ENCODE data around the gene WHRN.

DNA sequence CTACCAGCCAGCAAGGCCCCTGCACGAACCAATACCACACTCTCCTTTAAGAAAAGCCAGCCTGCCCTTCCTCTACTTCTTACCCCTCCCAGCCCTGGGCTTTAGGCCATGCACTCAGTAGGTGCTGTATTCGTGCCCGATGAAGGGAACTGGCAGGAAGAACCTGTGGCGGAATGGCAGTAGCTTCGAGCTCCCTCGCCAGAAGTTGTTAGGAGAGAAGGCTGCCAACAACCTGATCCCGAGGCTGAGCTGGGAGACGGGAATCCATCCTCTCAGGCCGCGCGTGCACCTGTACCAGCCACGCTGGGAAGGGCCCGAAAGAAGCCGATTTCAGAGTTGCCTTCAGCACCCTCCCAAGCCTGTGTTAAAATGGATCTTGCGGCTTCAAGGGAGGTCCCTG, 72.2 kb downstream of the WHRN start:
- TF ChIP-seq, protein P1, sequence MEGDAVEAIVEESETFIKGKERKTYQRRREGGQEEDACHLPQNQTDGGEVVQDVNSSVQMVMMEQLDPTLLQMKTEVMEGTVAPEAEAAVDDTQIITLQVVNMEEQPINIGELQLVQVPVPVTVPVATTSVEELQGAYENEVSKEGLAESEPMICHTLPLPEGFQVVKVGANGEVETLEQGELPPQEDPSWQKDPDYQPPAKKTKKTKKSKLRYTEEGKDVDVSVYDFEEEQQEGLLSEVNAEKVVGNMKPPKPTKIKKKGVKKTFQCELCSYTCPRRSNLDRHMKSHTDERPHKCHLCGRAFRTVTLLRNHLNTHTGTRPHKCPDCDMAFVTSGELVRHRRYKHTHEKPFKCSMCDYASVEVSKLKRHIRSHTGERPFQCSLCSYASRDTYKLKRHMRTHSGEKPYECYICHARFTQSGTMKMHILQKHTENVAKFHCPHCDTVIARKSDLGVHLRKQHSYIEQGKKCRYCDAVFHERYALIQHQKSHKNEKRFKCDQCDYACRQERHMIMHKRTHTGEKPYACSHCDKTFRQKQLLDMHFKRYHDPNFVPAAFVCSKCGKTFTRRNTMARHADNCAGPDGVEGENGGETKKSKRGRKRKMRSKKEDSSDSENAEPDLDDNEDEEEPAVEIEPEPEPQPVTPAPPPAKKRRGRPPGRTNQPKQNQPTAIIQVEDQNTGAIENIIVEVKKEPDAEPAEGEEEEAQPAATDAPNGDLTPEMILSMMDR (IDR thresholded peaks at IDR 0.05): no peak
- no peak for TF ChIP-seq POLR2AphosphoS5 (IDR thresholded peaks at IDR 0.05)
- no peak for TF ChIP-seq POLR2A (IDR thresholded peaks at IDR 0.05)
- no peak for TF ChIP-seq EP300 (IDR thresholded peaks at IDR 0.05; ENCODE audit: low read depth)

Measured in transverse colon (tissue), 4 donors.